ENCODE measurements around the gene PDLIM7.

DNA sequence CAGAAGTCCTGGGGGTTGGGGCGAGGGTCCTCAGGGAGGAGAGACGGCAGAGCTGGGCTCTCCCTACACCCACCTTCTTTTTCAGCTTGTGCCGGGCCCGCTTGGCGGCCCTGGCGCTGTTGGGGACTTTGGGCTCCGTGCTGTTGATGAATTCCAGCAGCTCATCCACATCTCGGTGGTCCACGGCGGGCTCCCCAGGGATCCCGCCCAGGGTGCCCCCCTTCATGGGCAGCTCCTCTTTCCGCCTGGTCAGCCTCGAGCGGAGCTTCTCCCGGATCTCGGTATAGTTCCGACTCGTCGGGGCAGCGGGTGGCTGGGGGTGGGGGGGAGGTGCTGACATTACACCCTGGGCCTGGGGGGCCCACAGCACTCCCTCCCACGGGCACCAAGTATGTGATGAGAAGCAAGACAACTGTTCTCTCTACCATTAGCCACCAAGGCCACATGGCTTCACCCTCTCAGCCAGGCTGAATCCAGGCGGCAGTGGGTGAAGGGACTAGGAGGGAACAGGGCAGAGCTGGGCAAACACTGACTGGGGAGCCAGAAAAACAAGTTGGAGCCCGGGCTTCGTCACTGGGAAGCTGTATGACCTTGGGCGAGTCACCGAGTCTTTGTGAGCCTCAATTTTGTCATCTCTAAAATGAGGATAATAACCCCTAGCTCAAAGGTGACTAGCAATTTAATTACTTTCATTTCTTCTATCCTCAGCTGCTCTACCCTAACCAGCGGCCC, 34.0 kb upstream of the PDLIM7 start:
- TF ChIP-seq, protein P1, sequence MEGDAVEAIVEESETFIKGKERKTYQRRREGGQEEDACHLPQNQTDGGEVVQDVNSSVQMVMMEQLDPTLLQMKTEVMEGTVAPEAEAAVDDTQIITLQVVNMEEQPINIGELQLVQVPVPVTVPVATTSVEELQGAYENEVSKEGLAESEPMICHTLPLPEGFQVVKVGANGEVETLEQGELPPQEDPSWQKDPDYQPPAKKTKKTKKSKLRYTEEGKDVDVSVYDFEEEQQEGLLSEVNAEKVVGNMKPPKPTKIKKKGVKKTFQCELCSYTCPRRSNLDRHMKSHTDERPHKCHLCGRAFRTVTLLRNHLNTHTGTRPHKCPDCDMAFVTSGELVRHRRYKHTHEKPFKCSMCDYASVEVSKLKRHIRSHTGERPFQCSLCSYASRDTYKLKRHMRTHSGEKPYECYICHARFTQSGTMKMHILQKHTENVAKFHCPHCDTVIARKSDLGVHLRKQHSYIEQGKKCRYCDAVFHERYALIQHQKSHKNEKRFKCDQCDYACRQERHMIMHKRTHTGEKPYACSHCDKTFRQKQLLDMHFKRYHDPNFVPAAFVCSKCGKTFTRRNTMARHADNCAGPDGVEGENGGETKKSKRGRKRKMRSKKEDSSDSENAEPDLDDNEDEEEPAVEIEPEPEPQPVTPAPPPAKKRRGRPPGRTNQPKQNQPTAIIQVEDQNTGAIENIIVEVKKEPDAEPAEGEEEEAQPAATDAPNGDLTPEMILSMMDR (IDR thresholded peaks at IDR 0.05), result no peak
- TF ChIP-seq POLR2A (IDR thresholded peaks at IDR 0.05), result no peak
